ENCODE results near the gene XYLT2.

The XYLT2 gene

GRCh38 chr17:50380369-50381259 lies 34.7 kb downstream of the XYLT2 start:
- H3K27me3 ChIP-seq (ENCODE audit: insufficient read depth, low read length), result no peaks in the 10 kb centered on the region
- H3K36me3 ChIP-seq (ENCODE audit: insufficient read depth, low read length), result peaks cover 93% of the 10 kb centered on the region
- no peaks in the 10 kb centered on the region for H3K9me3 ChIP-seq (ENCODE audit: insufficient read depth, low read depth, low read length)
- no peak overlapping the region for H3K4me3 ChIP-seq (ENCODE audit: low read length)
- 95% methylated on average over 13 of the region's 13 CpGs for WGBS
- no peaks in the 10 kb centered on the region for H3K4me1 ChIP-seq (ENCODE audit: insufficient read depth, low read length)
- H3K27ac ChIP-seq (ENCODE audit: low read depth, low read length), result no peak overlapping the region
- no peak overlapping the region for H3K9ac ChIP-seq (ENCODE audit: low read depth, low read length)

- no peaks in the 10 kb centered on the region for H3K27me3 ChIP-seq (ENCODE audit: insufficient read depth, low read length)
- 91% methylated on average over 7 of the region's 7 CpGs for WGBS
- peaks cover 93% of the 10 kb centered on the region for H3K36me3 ChIP-seq (ENCODE audit: insufficient read depth, low read length)
- no peaks in the 10 kb centered on the region for H3K4me1 ChIP-seq (ENCODE audit: insufficient read depth, low read length)
- H3K27ac ChIP-seq (ENCODE audit: low read depth, low read length), result no peak overlapping the region
- no peaks in the 10 kb centered on the region for H3K9me3 ChIP-seq (ENCODE audit: insufficient read depth, low read depth, low read length)
- H3K9ac ChIP-seq (ENCODE audit: low read depth, low read length), result no peak overlapping the region
- no peak overlapping the region for H3K4me3 ChIP-seq (ENCODE audit: low read length)
These were observed 35.4 kb downstream of the XYLT2 start for GRCh38 chr17:50381260-50381815.

- H3K4me1 ChIP-seq (ENCODE audit: insufficient read depth, low read length), result no peaks in the 10 kb centered on the region
- H3K27me3 ChIP-seq (ENCODE audit: insufficient read depth, low read length), result no peaks in the 10 kb centered on the region
- H3K36me3 ChIP-seq (ENCODE audit: insufficient read depth, low read length), result peaks cover 93% of the 10 kb centered on the region
- H3K4me3 ChIP-seq (ENCODE audit: low read length), result no peak overlapping the region
- no peaks in the 10 kb centered on the region for H3K9me3 ChIP-seq (ENCODE audit: insufficient read depth, low read depth, low read length)
- H3K27ac ChIP-seq (ENCODE audit: low read depth, low read length), result no peak overlapping the region
- 90% methylated on average over 3 of the region's 3 CpGs for WGBS
- H3K9ac ChIP-seq (ENCODE audit: low read depth, low read length), result no peak overlapping the region
These were observed 36.0 kb downstream of the XYLT2 start for GRCh38 chr17:50381920-50382319.

- Histone ChIP-seq H3K27ac (ENCODE audit: low read depth, low read length) (no peak overlapping the region), H3K9ac (ENCODE audit: low read depth, low read length) (no peak overlapping the region), H3K27me3 (ENCODE audit: insufficient read depth, low read length) (no peaks in the 10 kb centered on the region), H3K9me3 (ENCODE audit: insufficient read depth, low read depth, low read length) (no peaks in the 10 kb centered on the region), H3K4me3 (ENCODE audit: low read length) (no peak overlapping the region), H3K36me3 (ENCODE audit: insufficient read depth, low read length) (peaks cover 96% of the 10 kb centered on the region), H3K4me1 (ENCODE audit: insufficient read depth, low read length) (no peaks in the 10 kb centered on the region)
- 94% methylated on average over 12 of the region's 12 CpGs for WGBS
These were observed 37.0 kb downstream of the XYLT2 start for GRCh38 chr17:50382931-50383330.

- H3K9ac ChIP-seq (ENCODE audit: low read depth, low read length), result no peak overlapping the region
- peaks cover 100% of the 10 kb centered on the region for H3K36me3 ChIP-seq (ENCODE audit: insufficient read depth, low read length)
- no peak overlapping the region for H3K27ac ChIP-seq (ENCODE audit: low read depth, low read length)
These were observed 40.6 kb downstream of the XYLT2 start for GRCh38 chr17:50386510-50386909.

GRCh38 chr17:50388728-50389127 lies 42.8 kb downstream of the XYLT2 start:
- H3K9ac ChIP-seq (ENCODE audit: low read depth, low read length), result no peak overlapping the region

More at GRCh38 chr17:50386510-50386909, 40.6 kb downstream of the XYLT2 start:
- H3K4me1 ChIP-seq (ENCODE audit: insufficient read depth, low read length), result no peaks in the 10 kb centered on the region
- H3K27me3 ChIP-seq (ENCODE audit: insufficient read depth, low read length), result no peaks in the 10 kb centered on the region
- H3K9me3 ChIP-seq (ENCODE audit: insufficient read depth, low read depth, low read length), result no peaks in the 10 kb centered on the region
- WGBS, result 95% methylated on average over 3 of the region's 3 CpGs
- H3K4me3 ChIP-seq (ENCODE audit: low read length), result no peak overlapping the region

GRCh38 chr17:50389534-50389933 lies 43.6 kb downstream of the XYLT2 start:
- peaks cover 100% of the 10 kb centered on the region for H3K36me3 ChIP-seq (ENCODE audit: insufficient read depth, low read length)
- H3K27ac ChIP-seq (ENCODE audit: low read depth, low read length), result no peak overlapping the region
- 92% methylated on average over 6 of the region's 6 CpGs for WGBS
- H3K9me3 ChIP-seq (ENCODE audit: insufficient read depth, low read depth, low read length), result no peaks in the 10 kb centered on the region
- no peaks in the 10 kb centered on the region for H3K27me3 ChIP-seq (ENCODE audit: insufficient read depth, low read length)
- H3K4me1 ChIP-seq (ENCODE audit: insufficient read depth, low read length), result no peaks in the 10 kb centered on the region
- H3K9ac ChIP-seq (ENCODE audit: low read depth, low read length), result no peak overlapping the region
- no peak overlapping the region for H3K4me3 ChIP-seq (ENCODE audit: low read length)

More at GRCh38 chr17:50388728-50389127, 42.8 kb downstream of the XYLT2 start:
- 94% methylated on average over 3 of the region's 3 CpGs for WGBS
- Histone ChIP-seq H3K4me1 (ENCODE audit: insufficient read depth, low read length) (no peaks in the 10 kb centered on the region), H3K9me3 (ENCODE audit: insufficient read depth, low read depth, low read length) (no peaks in the 10 kb centered on the region), H3K4me3 (ENCODE audit: low read length) (no peak overlapping the region), H3K36me3 (ENCODE audit: insufficient read depth, low read length) (peaks cover 100% of the 10 kb centered on the region), H3K27ac (ENCODE audit: low read depth, low read length) (no peak overlapping the region), H3K27me3 (ENCODE audit: insufficient read depth, low read length) (no peaks in the 10 kb centered on the region)

GRCh38 chr17:50392621-50393020 lies 46.7 kb downstream of the XYLT2 start:
- H3K27me3 ChIP-seq (ENCODE audit: insufficient read depth, low read length), result no peaks in the 10 kb centered on the region
- 92% methylated on average over 6 of the region's 6 CpGs for WGBS
- no peak overlapping the region for H3K9ac ChIP-seq (ENCODE audit: low read depth, low read length)
- peaks cover 7% of the 10 kb centered on the region; the same call in 1 of the 2 replicates for H3K4me1 ChIP-seq (ENCODE audit: insufficient read depth, low read length)
- H3K36me3 ChIP-seq (ENCODE audit: insufficient read depth, low read length), result peaks cover 78% of the 10 kb centered on the region
- no peak overlapping the region for H3K4me3 ChIP-seq (ENCODE audit: low read length)
- H3K9me3 ChIP-seq (ENCODE audit: insufficient read depth, low read depth, low read length), result no peaks in the 10 kb centered on the region
- H3K27ac ChIP-seq (ENCODE audit: low read depth, low read length), result no peak overlapping the region

DNA sequence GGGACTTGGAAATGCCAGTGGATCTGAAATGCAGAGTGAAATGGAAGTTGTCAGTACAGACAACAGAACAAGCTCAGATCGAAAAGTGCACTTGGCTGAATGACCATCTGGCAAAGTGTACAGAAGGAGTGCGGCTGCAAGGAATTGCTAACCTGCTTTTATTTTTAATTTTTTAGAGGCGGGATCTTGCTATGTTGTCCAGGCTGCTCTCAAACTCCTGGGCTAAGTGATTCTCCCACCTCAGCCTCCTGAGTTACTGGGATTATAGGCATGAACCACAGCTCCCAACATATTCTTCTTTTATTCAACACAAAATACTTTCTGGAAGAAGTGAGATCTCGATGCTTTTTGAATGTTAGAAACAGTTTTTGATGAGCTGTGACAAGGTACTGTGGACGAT lies 47.8 kb downstream of the XYLT2 start:
- WGBS, result 95% methylated on average over 5 of the region's 5 CpGs
- Histone ChIP-seq H3K36me3 (ENCODE audit: insufficient read depth, low read length) (peaks cover 68% of the 10 kb centered on the region), H3K4me1 (ENCODE audit: insufficient read depth, low read length) (peaks cover 7% of the 10 kb centered on the region; the same call in 1 of the 2 replicates), H3K9ac (ENCODE audit: low read depth, low read length) (no peak overlapping the region), H3K4me3 (ENCODE audit: low read length) (no peak overlapping the region), H3K27ac (ENCODE audit: low read depth, low read length) (no peak overlapping the region), H3K9me3 (ENCODE audit: insufficient read depth, low read depth, low read length) (no peaks in the 10 kb centered on the region), H3K27me3 (ENCODE audit: insufficient read depth, low read length) (no peaks in the 10 kb centered on the region)

DNA sequence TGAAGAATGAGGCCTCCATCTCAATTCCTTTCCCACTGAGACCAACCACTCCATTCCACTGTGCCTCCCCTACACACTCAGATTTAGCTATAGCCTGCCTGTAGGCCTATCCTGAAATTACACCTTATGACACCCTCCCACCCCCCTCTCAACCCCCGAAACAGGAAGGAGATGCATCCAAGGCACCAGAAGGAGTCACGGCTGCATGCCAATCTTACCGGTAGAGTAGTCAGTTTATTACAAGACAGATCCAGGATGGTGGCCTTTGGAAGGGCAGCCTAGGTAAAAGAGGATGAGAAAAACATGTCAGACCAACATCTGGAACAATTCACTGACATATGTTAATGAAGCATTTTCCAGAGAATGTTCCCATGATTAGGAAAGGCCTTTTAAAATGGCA lies 48.8 kb downstream of the XYLT2 start:
- no peak overlapping the region for H3K9ac ChIP-seq (ENCODE audit: low read depth, low read length)
- no peak overlapping the region for H3K27ac ChIP-seq (ENCODE audit: low read depth, low read length)
- H3K36me3 ChIP-seq (ENCODE audit: insufficient read depth, low read length), result peaks cover 58% of the 10 kb centered on the region
- no peaks in the 10 kb centered on the region for H3K9me3 ChIP-seq (ENCODE audit: insufficient read depth, low read depth, low read length)
- H3K27me3 ChIP-seq (ENCODE audit: insufficient read depth, low read length), result no peaks in the 10 kb centered on the region
- WGBS, result 73% methylated on average over 3 of the region's 3 CpGs
- H3K4me1 ChIP-seq (ENCODE audit: insufficient read depth, low read length), result peaks cover 7% of the 10 kb centered on the region; the same call in 1 of the 2 replicates
- no peak overlapping the region for H3K4me3 ChIP-seq (ENCODE audit: low read length)

GRCh38 chr17:50396261-50397110 lies 50.6 kb downstream of the XYLT2 start:
- Histone ChIP-seq H3K4me3 (ENCODE audit: low read length) (peak overlapping the region; percentile 99), H3K9me3 (ENCODE audit: insufficient read depth, low read depth, low read length) (no peaks in the 10 kb centered on the region), H3K4me1 (ENCODE audit: insufficient read depth, low read length) (peaks cover 7% of the 10 kb centered on the region; the same call in 1 of the 2 replicates), H3K27me3 (ENCODE audit: insufficient read depth, low read length) (no peaks in the 10 kb centered on the region), H3K27ac (ENCODE audit: low read depth, low read length) (no peak overlapping the region), H3K36me3 (ENCODE audit: insufficient read depth, low read length) (peaks cover 40% of the 10 kb centered on the region), H3K9ac (ENCODE audit: low read depth, low read length) (peak overlapping the region; percentile 90)
- WGBS, result 11% methylated on average over 30 of the region's 30 CpGs

Measured in HUES64 (cell line).